Glutamatergic neuron (in vitro differentiated cells): ENCODE measurements around the gene CMSS1. TPM values are rescaled to one million over a fixed set of nuclear protein-coding genes. Genes with fewer than 3 reads are reported as not detected.
A peak's percentile ranks its signal among the peaks of the same experiment; 100 is the strongest.

Experiments
- DNase-seq: peaks from one replicate; pipeline ENCODE4 v3.0.0; 2022
- H3K27ac Mint-ChIP-seq: one replicate; pipeline ENCODE4 v1.8.0; 2020; ENCODE audit warnings: mild to moderate bottlenecking, mixed read lengths, inconsistent platforms; ENCODE audit not compliant: unreplicated experiment
- H3K27me3 Mint-ChIP-seq: one replicate; pipeline ENCODE4 v1.8.0; 2020; ENCODE audit warnings: mild to moderate bottlenecking, moderate library complexity, mixed read lengths, inconsistent platforms; ENCODE audit not compliant: unreplicated experiment
- H3K36me3 Mint-ChIP-seq: one replicate; pipeline ENCODE4 v1.8.0; 2020; ENCODE audit warnings: mild to moderate bottlenecking, mixed read lengths, inconsistent platforms; ENCODE audit not compliant: unreplicated experiment
- H3K4me1 Mint-ChIP-seq: one replicate; pipeline ENCODE4 v1.8.0; 2020; ENCODE audit warnings: mild to moderate bottlenecking, low read depth, mixed read lengths, inconsistent platforms; ENCODE audit not compliant: unreplicated experiment
- H3K4me3 Mint-ChIP-seq: one replicate; pipeline ENCODE4 v1.8.0; 2020; ENCODE audit warnings: mild to moderate bottlenecking, mixed read lengths, inconsistent platforms; ENCODE audit not compliant: unreplicated experiment
- H3K9me3 Mint-ChIP-seq: one replicate; pipeline ENCODE4 v1.8.0; 2020; ENCODE audit warnings: mild to moderate bottlenecking, moderate library complexity, mixed read lengths, inconsistent platforms; ENCODE audit not compliant: unreplicated experiment
- CTCF ChIP-seq: fragments of 200-600 bp; sonication (generic); IDR thresholded peaks from one replicate; pipeline ENCODE4 v1.5.0; 2021; ENCODE audit not compliant: partially characterized antibody, unreplicated experiment
- total RNA-seq: library from RNA; stranded (reverse); fragmentation: NEBNext Ultra II Directional; extraction: Animal tissue kit (Norgen Biotek cat#: 25700); gene quantifications from one replicate; pipeline ENCODE4 v1.2.1, GENCODE V29; 2021; ENCODE audit not compliant: unreplicated experiment

Gene CMSS1
- total RNA-seq, 1 donor from 2014 or later, result 37.8 TPM

- peaks cover 11% of the 10 kb centered on the region for H3K4me1 Mint-ChIP-seq
- H3K36me3 Mint-ChIP-seq, result no peaks in the 10 kb centered on the region
- TF ChIP-seq CTCF, result no peak
- peaks cover 2% of the 10 kb centered on the region for H3K27me3 Mint-ChIP-seq
- no peak for DNase-seq
- peak overlapping the region; percentile 39 for H3K27ac Mint-ChIP-seq
- H3K9me3 Mint-ChIP-seq, result no peaks in the 10 kb centered on the region
- H3K4me3 Mint-ChIP-seq, result no peak overlapping the region
Observed at GRCh38 chr3:100149130-100149529, 331.5 kb downstream of the CMSS1 start.

GRCh38 chr3:100149713-100150415 lies 332.2 kb downstream of the CMSS1 start:
- H3K4me3 Mint-ChIP-seq, result no peak overlapping the region

GRCh38 chr3:100150473-100150872 lies 332.8 kb downstream of the CMSS1 start:
- Mint-ChIP-seq H3K4me3 (no peak overlapping the region), H3K27me3 (peaks cover 2% of the 10 kb centered on the region), H3K4me1 (peaks cover 11% of the 10 kb centered on the region), H3K9me3 (no peaks in the 10 kb centered on the region), H3K27ac (no peak overlapping the region), H3K36me3 (peaks cover 7% of the 10 kb centered on the region)
- TF ChIP-seq CTCF, result no peak
- DNase-seq, result no peak

More at GRCh38 chr3:100149713-100150415, 332.2 kb downstream of the CMSS1 start:
- H3K27ac Mint-ChIP-seq, result peak overlapping the region; percentile 37
- peaks cover 2% of the 10 kb centered on the region for H3K27me3 Mint-ChIP-seq
- peaks cover under 1% of the 10 kb centered on the region for H3K36me3 Mint-ChIP-seq
- no peak for TF ChIP-seq CTCF
- peak; percentile 18 for DNase-seq
- peaks cover 11% of the 10 kb centered on the region for H3K4me1 Mint-ChIP-seq
- no peaks in the 10 kb centered on the region for H3K9me3 Mint-ChIP-seq

- Mint-ChIP-seq H3K27ac (no peak overlapping the region), H3K4me3 (no peak overlapping the region), H3K4me1 (peaks cover 11% of the 10 kb centered on the region), H3K9me3 (peaks cover 1% of the 10 kb centered on the region), H3K36me3 (peaks cover 7% of the 10 kb centered on the region), H3K27me3 (peaks cover 2% of the 10 kb centered on the region)
- DNase-seq, result no peak
- TF ChIP-seq CTCF, result no peak
Observed at GRCh38 chr3:100151024-100151707, 333.5 kb downstream of the CMSS1 start.

- Mint-ChIP-seq H3K27me3 (peaks cover 2% of the 10 kb centered on the region), H3K4me3 (no peak overlapping the region), H3K9me3 (peaks cover 3% of the 10 kb centered on the region), H3K4me1 (peaks cover 11% of the 10 kb centered on the region), H3K27ac (no peak overlapping the region), H3K36me3 (peaks cover 12% of the 10 kb centered on the region)
- no peak for TF ChIP-seq CTCF
- DNase-seq, result no peak
Observed at GRCh38 chr3:100154171-100154570, 336.5 kb downstream of the CMSS1 start.
